Measurements from ENCODE around the gene GGT6.
"Not testable (repeated sequence)": the region's sequence is repeated elsewhere in the genome, so short reads cannot be mapped to it uniquely, and the experiment has no call there.

The GGT6 gene

GRCh38 chr17:4560421-4560820 is at the start of gene GGT6:
GGT6 (minus strand) TSS chr17:4560577; CDS start chr17:4560521, 56 bp downstream.
- no peak for DNase-seq

DNA sequence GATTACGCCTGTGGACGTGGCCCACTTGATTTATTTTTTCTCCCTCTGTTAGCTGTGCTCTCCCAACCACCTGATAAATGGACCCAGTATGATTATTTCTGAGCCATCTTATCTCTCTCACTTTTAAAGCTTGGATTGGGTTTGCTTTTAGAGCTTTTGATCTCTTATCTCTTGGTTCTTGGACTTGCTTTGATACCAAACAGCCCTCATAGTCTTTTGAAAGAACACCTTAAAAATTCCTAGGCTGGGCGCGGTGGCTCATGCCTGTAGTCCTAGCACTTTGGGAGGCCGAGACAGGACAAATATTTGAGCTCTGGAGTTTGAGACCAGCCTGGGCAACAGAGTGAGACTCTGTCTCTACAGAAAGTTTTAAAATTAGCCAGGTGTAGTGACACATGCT is 49.8 kb upstream of the GGT6 start:
- DNase-seq, result no peak

DNA sequence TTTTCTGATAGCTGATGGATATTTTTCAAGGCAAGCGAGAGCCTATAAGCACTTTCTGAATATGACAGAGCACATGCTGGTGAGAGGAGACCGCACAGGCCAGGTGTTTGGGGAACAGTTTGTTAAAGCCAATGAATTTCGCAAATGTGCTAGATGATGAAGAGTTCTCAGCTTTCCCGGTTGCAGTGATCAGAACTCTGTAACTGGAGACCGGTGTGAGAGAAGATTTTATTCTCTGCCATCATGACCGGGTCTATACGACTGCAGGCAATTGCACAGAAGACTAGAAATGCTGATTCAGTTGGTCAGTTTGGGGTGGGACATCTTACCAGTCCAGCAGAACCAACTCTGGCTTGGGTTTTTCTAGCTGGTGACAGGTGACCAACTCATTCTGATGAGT is 49.4 kb upstream of the GGT6 start:
- no peak for DNase-seq

DNA sequence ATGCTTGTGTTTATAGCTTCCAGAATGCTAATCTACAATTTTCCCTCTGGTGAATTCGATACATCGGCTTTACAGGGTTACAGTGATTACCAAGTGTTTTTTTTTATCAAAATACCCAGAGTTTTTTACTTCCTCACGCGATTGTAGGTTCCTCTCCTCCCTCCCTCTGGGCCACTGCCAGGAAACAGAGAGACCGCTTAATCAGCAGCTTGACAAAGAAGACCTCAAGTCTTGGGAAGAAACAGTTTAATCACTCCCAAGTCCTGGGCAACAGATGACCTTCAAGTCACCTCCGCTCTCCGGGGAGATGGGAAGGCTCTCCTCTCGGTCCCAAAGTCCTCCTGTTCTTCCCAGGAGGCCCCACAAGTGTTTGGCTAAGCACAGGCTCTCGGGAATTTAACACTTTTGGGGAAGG is 47.4 kb upstream of the GGT6 start:
- DNase-seq, result peak; percentile 63

DNA sequence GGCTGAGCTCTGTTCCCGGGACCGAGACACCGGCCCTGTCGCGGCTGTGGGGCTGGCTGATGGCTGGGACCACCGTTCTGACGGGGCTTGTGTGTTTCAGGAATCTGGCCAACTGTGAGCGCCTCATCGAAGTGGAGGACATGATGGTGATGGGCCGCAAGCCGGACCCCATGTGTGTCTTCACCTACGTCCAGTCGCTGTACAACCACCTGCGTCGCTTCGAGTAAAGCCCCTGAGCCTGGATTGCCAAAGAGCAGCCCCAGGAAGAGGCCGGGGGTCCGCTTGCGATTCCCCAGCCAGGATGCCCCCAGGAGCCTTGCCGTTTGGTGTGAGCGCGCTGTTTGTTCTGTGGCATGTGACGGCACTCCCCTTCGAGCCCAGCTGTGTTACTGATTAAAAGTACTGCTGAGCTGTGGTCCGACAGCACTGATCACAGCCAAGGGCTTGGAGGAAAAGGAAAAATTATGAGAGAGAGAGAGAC is 46.9 kb upstream of the GGT6 start:
- no peak for DNase-seq

DNA sequence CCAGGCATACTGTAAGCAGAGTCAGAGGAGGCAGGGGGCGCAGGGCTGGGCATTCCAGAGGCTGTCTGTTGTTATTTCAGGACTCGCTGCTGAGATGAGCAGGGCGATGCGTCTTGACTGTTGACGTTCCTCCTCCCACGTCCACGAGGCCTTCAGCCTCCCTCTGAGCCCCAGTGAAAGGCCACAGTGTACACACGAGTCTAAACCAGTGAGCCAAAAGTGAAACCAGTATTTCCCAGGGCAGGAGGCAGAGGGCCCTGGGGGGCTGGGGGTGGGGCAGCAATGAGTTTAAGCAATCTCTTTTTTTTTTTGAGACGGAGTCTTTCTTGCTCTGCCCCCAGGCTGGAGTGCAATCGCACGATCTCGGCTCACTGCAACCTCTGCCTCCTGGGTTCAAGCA is 45.4 kb upstream of the GGT6 start:
- DNase-seq, result no peak

DNA sequence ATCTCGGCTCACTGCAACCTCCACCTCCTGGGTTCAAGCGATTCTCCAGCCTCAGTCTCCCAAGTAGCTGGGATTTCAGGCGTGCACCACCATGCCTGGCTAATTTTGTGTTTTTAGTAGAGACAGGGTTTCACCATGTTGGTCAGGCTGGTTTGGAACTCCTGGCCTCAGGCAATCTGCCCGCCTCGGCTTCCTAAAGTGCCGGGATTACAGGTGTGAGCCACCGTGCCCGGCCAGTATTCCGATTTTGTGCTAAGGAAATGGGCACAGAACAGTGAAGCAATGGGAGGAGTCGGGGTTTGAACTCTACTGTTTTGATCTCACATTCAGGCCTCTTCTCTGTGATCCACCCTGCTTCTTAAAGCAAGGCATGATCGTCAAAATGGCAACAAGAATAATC is 44.4 kb upstream of the GGT6 start:
- DNase-seq, result not testable (repeated sequence)

- DNase-seq, result peak; percentile 77
These were observed 43.8 kb upstream of the GGT6 start for GRCh38 chr17:4604111-4604644.

DNA sequence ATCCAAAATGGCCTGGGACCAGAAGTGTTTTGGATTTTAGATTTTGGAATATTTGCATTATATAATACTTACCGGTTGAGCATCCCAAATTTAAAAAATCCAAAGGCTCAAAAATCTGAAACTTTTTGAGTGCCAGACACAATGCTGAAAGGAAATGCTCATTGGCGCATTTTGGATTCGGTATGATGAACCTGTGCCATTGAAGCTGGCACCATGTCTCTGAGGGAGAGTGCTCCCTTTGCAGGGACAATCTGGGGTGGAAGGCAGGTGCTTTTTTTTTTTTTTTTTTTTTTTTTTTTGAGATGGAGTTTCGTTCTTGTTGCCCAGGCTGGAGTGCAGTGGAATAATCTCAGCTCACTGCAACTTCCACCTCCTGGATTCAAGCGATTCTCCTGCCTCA is 41.7 kb upstream of the GGT6 start:
- no peak for DNase-seq

DNA sequence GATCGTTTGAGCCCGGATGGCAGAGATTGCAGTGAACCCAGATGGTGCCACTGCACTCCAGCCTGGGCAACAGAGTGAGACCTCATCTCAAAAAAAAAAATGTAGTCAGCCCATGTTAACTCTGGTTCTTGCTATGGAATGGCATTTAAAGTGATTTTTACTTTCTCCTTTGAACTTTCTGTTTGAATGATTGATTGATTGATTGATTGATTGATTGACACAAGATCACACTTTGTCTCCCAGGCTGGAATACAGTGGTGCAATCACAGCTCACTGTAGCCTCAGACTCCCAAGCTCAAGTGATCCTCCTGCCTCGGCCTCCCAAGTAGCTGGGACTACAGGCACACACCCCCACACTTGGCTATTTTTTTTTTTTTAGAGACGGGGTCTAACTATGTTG is 40.9 kb upstream of the GGT6 start:
- no peak for DNase-seq

DNA sequence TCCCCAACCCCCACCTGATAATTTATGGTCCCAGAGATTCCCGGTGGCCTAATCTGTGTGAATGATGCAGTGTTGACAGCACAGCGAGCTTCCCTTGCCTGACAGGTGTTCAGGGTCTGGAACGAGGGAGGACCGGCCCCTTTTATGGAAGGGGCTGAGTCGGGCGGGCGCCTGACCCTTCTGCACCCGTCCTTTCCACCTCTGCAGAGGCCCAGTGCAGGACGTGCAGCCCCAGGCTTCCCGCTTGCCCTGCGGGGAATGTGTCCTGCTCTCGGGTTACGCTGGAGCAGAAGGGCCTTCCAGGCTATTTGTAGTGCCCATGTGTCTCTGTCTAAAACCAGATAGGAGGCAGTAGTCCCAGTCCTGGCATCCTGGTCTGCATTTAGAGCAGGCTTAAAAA is 40.2 kb upstream of the GGT6 start:
- DNase-seq, result no peak

DNA sequence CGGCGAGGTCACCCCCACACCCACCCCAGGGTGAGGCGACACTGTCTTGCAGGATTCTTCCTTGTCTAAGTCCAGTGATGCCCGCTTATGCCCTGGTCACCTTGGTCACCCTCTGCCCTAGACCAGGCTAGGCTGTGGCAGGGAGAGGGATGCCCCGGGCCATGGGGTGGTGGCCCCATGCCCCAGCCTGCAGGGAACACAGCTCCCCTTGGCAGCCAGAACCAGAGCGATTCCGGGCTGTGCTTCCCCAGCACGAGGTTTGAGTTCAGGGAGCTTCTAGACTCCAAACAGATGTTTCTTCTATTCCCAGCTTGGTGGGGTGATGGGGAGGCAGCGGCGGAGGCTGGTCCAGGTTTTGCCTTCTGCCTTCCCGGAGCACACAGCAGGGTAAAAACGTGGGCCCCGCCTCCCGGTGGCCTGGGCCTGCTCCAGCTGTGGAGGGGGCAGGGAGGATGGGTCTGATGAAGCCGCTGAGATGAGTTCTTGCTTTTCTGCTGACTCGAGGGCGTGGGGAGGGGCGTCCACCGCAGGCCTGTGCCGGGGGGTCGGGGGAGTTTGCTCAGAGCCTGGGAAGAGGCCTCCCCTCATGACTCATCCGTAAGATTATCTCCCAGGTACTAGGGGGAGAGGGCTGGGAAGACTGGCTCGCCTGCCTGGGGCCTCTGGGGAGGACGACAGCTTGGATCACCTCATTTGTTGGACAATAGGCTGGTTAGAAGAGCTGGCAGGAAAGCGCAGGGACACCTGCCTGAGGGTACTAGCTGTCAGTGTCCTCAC is 39.3 kb upstream of the GGT6 start:
- DNase-seq, result peak; percentile 82

DNA sequence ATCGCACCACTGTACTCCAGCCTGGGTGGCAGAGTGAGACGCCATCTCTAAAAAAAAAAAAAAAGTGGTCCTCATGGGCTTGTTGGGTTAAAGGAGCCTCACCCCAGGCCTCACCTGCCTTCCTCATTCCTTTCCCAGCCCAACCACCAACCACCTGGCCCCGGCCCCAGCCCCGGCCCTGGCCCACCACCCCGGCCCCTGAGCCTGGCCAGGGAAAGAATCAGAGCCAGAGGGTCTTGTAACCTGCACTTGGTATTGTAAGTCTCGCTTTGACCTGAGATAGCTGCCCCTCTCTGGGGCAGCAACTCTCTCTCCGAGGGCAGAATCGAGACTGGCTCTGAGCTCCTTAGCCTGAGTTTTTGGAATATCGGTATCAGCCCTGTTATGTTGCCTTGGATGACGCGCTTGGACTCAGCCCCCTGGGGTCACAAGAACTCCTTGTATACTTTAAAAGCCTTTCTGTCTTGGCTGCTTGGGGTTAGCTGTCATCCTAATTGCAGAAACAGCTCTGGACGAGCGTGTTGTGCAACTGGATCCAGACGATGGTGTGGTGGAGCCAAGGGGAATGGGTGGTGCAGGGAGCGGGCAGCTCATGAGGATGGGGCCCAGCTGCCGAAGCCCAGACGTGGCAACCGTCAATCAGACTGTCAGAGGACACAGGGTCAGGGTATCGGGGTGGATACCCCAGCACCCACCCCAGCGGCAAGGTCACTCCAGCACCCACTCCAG is 38.6 kb upstream of the GGT6 start:
- peak; percentile 57 for DNase-seq

DNA sequence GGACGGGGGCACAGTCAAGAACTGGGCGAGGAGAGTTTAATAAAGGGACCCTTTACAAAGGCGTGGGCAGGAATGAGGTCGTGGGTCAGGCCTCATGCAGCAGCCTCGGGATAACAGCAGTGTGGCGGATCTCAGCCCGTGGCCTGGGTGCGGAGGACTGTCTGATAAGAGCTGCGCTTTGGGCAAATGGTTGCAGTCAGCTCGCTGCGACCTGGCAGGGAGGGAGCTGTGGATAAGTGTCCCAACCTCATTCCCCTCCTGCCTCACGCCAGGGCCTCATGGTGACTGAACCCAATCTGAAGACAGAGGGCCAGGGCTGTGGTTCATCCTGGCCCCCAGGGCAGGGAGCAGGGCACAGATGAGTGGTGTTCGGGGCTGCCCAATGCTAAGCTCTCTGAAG is 37.6 kb upstream of the GGT6 start:
- no peak for DNase-seq

GRCh38 chr17:4596636-4597380 is 36.4 kb upstream of the GGT6 start:
- DNase-seq, result no peak

DNA sequence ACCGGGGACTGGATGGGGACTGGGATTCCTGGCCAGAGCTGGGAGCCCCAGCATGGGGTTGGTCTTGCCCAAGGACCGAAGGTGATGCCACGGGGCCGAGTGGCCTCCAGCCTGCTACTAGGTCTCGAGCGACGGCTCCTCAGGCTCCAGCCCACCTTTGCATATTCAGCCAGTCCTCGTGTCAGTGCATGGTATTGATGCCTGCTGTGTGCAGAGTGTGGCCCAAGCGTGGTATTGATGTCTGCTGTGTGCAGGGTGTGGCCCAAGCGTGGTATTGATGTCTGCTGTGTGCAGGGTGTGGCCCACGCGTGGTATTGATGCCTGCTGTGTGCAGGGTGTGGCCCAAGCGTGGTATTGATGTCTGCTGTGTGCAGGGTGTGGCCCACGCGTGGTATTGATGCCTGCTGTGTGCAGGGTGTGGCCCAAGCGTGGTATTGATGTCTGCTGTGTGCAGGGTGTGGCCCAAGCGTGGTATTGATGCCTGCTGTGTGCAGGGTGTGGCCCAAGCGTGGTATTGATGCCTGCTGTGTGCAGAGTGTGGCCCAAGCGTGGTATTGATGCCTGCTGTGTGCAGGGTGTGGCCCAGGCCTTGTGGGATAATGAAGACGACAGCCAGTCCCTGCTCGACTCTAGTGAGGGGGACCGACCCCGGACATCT is 35.4 kb upstream of the GGT6 start:
- not testable (repeated sequence) for DNase-seq

GRCh38 chr17:4594931-4595684 is 34.7 kb upstream of the GGT6 start:
- DNase-seq, result no peak

DNA sequence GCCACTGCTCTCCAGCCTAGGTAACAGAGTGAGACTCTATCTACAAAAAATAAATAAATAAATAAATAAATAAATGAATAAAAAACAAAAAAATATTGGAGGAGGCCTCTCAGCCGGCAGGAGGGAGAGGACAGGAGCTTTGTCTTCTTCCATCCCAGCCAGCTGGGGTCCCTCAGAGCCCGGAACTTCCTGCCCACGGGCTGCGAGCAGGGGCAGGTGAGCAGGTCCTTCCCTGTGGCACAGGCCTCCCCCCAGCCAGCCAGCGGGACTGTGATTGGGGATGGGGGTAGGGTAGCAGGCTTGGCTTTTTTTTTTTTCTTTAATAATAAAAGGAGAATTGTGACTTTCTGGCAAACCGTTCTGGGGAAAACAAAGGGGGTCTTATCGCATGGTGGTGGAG is 34.0 kb upstream of the GGT6 start:
- DNase-seq, result no peak

- DNase-seq, result no peak
These were observed 32.6 kb upstream of the GGT6 start for GRCh38 chr17:4593021-4593421.

DNA sequence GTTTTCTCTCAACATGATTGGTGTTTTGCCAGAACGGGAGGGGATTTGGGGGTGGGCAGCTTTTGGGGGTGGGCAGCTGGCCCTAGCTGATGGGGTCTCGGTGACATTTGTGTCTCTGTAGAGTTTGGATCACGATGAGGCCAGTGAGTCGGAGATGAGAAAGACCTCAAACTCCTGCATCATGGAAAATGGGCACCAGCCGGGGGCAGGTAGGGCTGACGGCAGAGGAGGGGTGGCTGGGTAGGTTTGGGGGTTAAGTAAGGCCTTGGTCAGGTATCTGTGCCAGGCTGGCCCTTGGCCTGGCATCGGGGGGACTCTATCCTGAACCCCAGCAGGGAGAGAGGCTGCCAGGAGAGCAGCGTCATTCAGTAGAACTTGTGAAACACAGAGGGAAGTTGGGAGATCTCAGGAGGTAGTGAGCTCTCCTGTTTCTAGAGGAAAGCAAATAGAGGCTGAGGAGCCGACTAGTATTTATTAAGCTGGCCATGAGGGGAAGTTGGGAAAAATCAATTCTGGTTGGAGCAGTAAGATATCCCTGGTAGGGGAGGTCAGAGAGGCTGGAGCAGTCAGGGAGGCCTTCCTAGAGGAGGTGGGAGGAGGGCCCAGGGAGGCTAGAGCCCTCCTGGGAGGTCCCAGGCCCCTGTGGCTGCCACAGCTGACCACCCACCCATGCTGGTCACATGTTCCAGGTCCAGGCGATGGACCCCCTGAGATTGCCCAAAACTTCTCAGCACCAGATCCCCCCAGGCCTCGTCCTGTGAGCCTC is 32.0 kb upstream of the GGT6 start:
- no peak for DNase-seq

- no peak for DNase-seq
These were observed 31.2 kb upstream of the GGT6 start for GRCh38 chr17:4591529-4591928.

All from right forelimb (tissue), 1 donor.